ENCODE measurements around the gene ZNF133.

ZNF133 gene

GRCh38 chr20:18304618-18305017 is 16.3 kb downstream of the ZNF133 start:
- in situ Hi-C loops (cut with HindIII; ENCODE audit: low pct_unique_long_range_greater_than_20kb, low sequenced_read_pairs), result no loop called here
- DNase-seq (ENCODE audit: low read depth in 1 of 2, low spot score in 1 of 2), result no peak
- TF ChIP-seq JUND (IDR thresholded peaks at IDR 0.05; ENCODE audit: low read depth), result no peak

GRCh38 chr20:18307301-18307700 is 19.0 kb downstream of the ZNF133 start:
- TF ChIP-seq JUND (IDR thresholded peaks at IDR 0.05; ENCODE audit: low read depth), result no peak
- in situ Hi-C loops (cut with HindIII; ENCODE audit: low pct_unique_long_range_greater_than_20kb, low sequenced_read_pairs), result no loop called here
- DNase-seq (ENCODE audit: low read depth in 1 of 2, low spot score in 1 of 2), result no peak

GRCh38 chr20:18310051-18310450 is 21.7 kb downstream of the ZNF133 start:
- in situ Hi-C loops (cut with HindIII; ENCODE audit: low pct_unique_long_range_greater_than_20kb, low sequenced_read_pairs), result no loop called here
- no peak for DNase-seq (ENCODE audit: low read depth in 1 of 2, low spot score in 1 of 2)
- no peak for TF ChIP-seq JUND (IDR thresholded peaks at IDR 0.05; ENCODE audit: low read depth)

GRCh38 chr20:18310592-18310991 is 22.3 kb downstream of the ZNF133 start:
- no peak for DNase-seq (ENCODE audit: low read depth in 1 of 2, low spot score in 1 of 2)
- TF ChIP-seq JUND (IDR thresholded peaks at IDR 0.05; ENCODE audit: low read depth), result no peak
- in situ Hi-C loops (cut with HindIII; ENCODE audit: low pct_unique_long_range_greater_than_20kb, low sequenced_read_pairs), result no loop called here

GRCh38 chr20:18312723-18313122 is 24.4 kb downstream of the ZNF133 start:
- DNase-seq (ENCODE audit: low read depth in 1 of 2, low spot score in 1 of 2), result no peak
- in situ Hi-C loops (cut with HindIII; ENCODE audit: low pct_unique_long_range_greater_than_20kb, low sequenced_read_pairs), result no loop called here
- TF ChIP-seq JUND (IDR thresholded peaks at IDR 0.05; ENCODE audit: low read depth), result no peak

- in situ Hi-C loops (cut with HindIII; ENCODE audit: low pct_unique_long_range_greater_than_20kb, low sequenced_read_pairs), result no loop called here
- no peak for DNase-seq (ENCODE audit: low read depth in 1 of 2, low spot score in 1 of 2)
- no peak for TF ChIP-seq JUND (IDR thresholded peaks at IDR 0.05; ENCODE audit: low read depth)
Measured at GRCh38 chr20:18313411-18313810, 25.1 kb downstream of the ZNF133 start.

- TF ChIP-seq JUND (IDR thresholded peaks at IDR 0.05; ENCODE audit: low read depth), result no peak
- DNase-seq (ENCODE audit: low read depth in 1 of 2, low spot score in 1 of 2), result no peak
- in situ Hi-C loops (cut with HindIII; ENCODE audit: low pct_unique_long_range_greater_than_20kb, low sequenced_read_pairs), result no loop called here
Measured at GRCh38 chr20:18314786-18315406, 26.6 kb downstream of the ZNF133 start.

GRCh38 chr20:18316166-18316565 is 27.8 kb downstream of the ZNF133 start:
- no peak for DNase-seq (ENCODE audit: low read depth in 1 of 2, low spot score in 1 of 2)
- in situ Hi-C loops (cut with HindIII; ENCODE audit: low pct_unique_long_range_greater_than_20kb, low sequenced_read_pairs), result no loop called here
- no peak for TF ChIP-seq JUND (IDR thresholded peaks at IDR 0.05; ENCODE audit: low read depth)

GRCh38 chr20:18321316-18321715 is 33.0 kb downstream of the ZNF133 start:
- DNase-seq (ENCODE audit: low read depth in 1 of 2, low spot score in 1 of 2), result no peak
- in situ Hi-C loops (cut with HindIII; ENCODE audit: low pct_unique_long_range_greater_than_20kb, low sequenced_read_pairs), result no loop called here
- TF ChIP-seq JUND (IDR thresholded peaks at IDR 0.05; ENCODE audit: low read depth), result no peak

GRCh38 chr20:18321976-18322950 is 33.9 kb downstream of the ZNF133 start:
- in situ Hi-C loops (cut with HindIII; ENCODE audit: low pct_unique_long_range_greater_than_20kb, low sequenced_read_pairs), result no loop called here
- DNase-seq (ENCODE audit: low read depth in 1 of 2, low spot score in 1 of 2), result no peak
- no peak for TF ChIP-seq JUND (IDR thresholded peaks at IDR 0.05; ENCODE audit: low read depth)

- no peak for TF ChIP-seq JUND (IDR thresholded peaks at IDR 0.05; ENCODE audit: low read depth)
- no peak for DNase-seq (ENCODE audit: low read depth in 1 of 2, low spot score in 1 of 2)
- in situ Hi-C loops (cut with HindIII; ENCODE audit: low pct_unique_long_range_greater_than_20kb, low sequenced_read_pairs), result no loop called here
Measured at GRCh38 chr20:18323705-18324104, 35.4 kb downstream of the ZNF133 start.

GRCh38 chr20:18324596-18325089 is 36.3 kb downstream of the ZNF133 start:
- no peak for DNase-seq (ENCODE audit: low read depth in 1 of 2, low spot score in 1 of 2)
- in situ Hi-C loops (cut with HindIII; ENCODE audit: low pct_unique_long_range_greater_than_20kb, low sequenced_read_pairs), result no loop called here
- TF ChIP-seq JUND (IDR thresholded peaks at IDR 0.05; ENCODE audit: low read depth), result no peak

GRCh38 chr20:18326990-18327389 is 38.7 kb downstream of the ZNF133 start:
- no peak for TF ChIP-seq JUND (IDR thresholded peaks at IDR 0.05; ENCODE audit: low read depth)
- DNase-seq (ENCODE audit: low read depth in 1 of 2, low spot score in 1 of 2), result no peak
- in situ Hi-C loops (cut with HindIII; ENCODE audit: low pct_unique_long_range_greater_than_20kb, low sequenced_read_pairs), result no loop called here

Measured in T47D (cell line).